OCI-LY1 (cell line): Measurements from ENCODE around the gene MYH7B.

Experiments
- CTCF ChIP-seq: fragments of 200-600 bp; sonication (generic), shearing (Covaris generic); IDR thresholded peaks from 2 replicates; pipeline ENCODE4 v1.5.1; 2017; ENCODE audit warnings: mild to moderate bottlenecking, antibody characterized with exemption, low read length, moderate library complexity, mixed read lengths
- EZH2 ChIP-seq: fragments of 200-600 bp; sonication (generic), shearing (Covaris generic); IDR thresholded peaks from 2 replicates; pipeline ENCODE4 v1.8.0; 2017; ENCODE audit warnings: borderline replicate concordance, mixed run types, mild to moderate bottlenecking, antibody characterized with exemption, low read length, moderate library complexity, mixed read lengths

GRCh38 chr20:34941226-34941625 is 14.4 kb upstream of the MYH7B start:
- TF ChIP-seq EZH2 (no peak), CTCF (no peak)
